GM10248 (cell line): ENCODE measurements around the gene LGR5.
A peak's percentile ranks its signal among the peaks of the same experiment; 100 is the strongest.

Experiments
- CTCF ChIA-PET: fragments of 300-600 bp; sonication (Branson Sonifier 250); formaldehyde crosslinking; extraction: SDS; loops from one replicate; lab custom pipeline; 2021; ENCODE audit warnings: antibody characterized with exemption; lab: Yijun Ruan, JAX
- POLR2A ChIA-PET: fragments of 350-650 bp; sonication (Branson Sonifier 250); formaldehyde crosslinking; extraction: SDS; loops from one replicate; lab custom pipeline; 2020; ENCODE audit warnings: antibody characterized with exemption; lab: Yijun Ruan, JAX
- DNase-seq: peaks from one replicate; pipeline ENCODE4 v3.0.0; 2012; ENCODE audit errors: extremely low spot score
- TF ChIP-seq, protein P1 (sequence below): IDR thresholded peaks from 2 replicates; pipeline ENCODE4 v1.5.1; 2012; ENCODE audit warnings: mild to moderate bottlenecking, low read depth; ENCODE audit errors: extremely low read depth, missing control alignments, control extremely low read depth

The LGR5 gene

DNA sequence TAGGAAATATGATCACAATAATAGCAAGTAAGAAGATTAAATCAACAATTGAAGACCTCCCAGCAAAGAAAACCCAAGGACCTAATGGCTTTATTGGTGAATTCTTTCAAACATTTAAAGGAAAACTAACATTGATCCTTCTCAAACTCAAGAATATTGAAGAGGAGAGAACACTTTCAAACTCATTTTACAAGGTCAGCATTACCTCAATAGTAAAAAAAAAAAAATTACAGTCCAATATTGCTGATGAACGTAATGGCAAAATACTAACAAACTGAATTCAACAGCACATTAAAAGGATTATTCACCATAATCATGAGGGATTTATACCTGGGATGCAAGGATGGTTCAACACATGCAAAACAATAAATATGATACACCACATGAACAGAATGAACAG is 33.7 kb upstream of the LGR5 start:
- no peak for DNase-seq
- TF ChIP-seq, protein P1, sequence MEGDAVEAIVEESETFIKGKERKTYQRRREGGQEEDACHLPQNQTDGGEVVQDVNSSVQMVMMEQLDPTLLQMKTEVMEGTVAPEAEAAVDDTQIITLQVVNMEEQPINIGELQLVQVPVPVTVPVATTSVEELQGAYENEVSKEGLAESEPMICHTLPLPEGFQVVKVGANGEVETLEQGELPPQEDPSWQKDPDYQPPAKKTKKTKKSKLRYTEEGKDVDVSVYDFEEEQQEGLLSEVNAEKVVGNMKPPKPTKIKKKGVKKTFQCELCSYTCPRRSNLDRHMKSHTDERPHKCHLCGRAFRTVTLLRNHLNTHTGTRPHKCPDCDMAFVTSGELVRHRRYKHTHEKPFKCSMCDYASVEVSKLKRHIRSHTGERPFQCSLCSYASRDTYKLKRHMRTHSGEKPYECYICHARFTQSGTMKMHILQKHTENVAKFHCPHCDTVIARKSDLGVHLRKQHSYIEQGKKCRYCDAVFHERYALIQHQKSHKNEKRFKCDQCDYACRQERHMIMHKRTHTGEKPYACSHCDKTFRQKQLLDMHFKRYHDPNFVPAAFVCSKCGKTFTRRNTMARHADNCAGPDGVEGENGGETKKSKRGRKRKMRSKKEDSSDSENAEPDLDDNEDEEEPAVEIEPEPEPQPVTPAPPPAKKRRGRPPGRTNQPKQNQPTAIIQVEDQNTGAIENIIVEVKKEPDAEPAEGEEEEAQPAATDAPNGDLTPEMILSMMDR, result no peak
- ChIA-PET POLR2A (no interaction called here), CTCF (interaction anchor here (1.4 kb wide), 1 partner anchor 13 kb away, joined by 6 read pairs; no protein-coding TSS in a partner anchor)

DNA sequence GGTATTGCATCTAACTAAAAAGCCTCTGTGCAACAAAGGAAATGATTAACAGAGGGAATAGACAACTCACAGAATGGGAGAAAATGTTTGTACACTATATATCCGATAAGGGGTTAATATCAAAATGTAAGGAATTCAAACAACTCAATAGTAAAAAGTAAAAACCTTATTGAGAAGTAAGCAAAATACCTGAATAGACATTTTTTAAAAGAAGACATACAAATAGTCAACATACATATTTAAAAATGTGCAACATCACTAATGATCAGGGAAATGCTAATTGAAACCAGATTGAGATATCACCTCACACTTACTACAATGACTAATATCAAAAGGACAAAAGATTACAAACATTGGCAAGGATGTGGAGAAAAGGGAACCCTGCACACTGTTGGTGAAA is 31.9 kb upstream of the LGR5 start:
- no peak for DNase-seq
- TF ChIP-seq, protein P1, result no peak
- ChIA-PET POLR2A (no interaction called here), CTCF (interaction anchor here (1.9 kb wide), 1 partner anchor 8 kb away, joined by 5 read pairs; no protein-coding TSS in a partner anchor)

DNA sequence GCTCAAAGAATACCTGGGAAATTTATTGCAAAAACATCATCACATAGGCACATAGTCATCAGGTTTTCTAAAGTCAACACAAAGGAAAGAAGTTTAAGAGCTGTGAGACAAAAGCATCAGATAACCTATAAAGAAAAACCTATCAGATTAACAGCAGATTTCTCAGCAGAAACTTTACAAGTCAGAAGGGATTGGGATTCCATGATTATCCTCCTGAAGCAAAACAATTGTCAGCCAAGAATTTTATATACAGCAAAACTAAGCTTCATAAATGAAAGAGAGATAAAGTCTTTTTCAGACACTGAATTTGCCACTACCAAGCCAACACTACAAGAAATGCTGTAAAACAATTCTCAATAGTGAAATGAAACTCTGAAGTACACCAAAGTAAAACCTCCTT is 28.8 kb upstream of the LGR5 start:
- ChIA-PET POLR2A (no interaction called here), CTCF (interaction anchor here (1.1 to 2.0 kb wide), 2 partner anchors 18 to 336 kb away, joined by 5 read pairs; no protein-coding TSS in a partner anchor)
- TF ChIP-seq, protein P1, result no peak
- no peak for DNase-seq

DNA sequence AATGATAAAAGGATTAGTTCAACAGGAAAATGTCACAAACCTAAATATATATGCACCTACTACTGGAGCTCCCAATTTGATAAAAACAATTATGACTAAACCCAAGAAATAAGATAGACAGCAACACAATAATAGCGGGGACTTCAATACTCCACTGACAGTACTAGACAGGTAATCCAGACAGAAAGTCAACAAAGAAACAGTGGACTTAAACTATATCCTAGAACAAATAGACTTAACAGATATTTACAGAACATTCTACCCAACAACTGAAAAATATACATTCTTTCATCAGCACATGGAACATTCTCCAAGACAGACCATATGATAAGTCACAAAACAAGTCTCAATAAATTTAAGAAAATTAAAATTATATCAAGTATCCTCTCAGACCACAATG is 28.0 kb upstream of the LGR5 start:
- CTCF ChIA-PET, result no interaction called here
- DNase-seq, result no peak
- TF ChIP-seq, protein P1, result no peak
- POLR2A ChIA-PET, result no interaction called here

DNA sequence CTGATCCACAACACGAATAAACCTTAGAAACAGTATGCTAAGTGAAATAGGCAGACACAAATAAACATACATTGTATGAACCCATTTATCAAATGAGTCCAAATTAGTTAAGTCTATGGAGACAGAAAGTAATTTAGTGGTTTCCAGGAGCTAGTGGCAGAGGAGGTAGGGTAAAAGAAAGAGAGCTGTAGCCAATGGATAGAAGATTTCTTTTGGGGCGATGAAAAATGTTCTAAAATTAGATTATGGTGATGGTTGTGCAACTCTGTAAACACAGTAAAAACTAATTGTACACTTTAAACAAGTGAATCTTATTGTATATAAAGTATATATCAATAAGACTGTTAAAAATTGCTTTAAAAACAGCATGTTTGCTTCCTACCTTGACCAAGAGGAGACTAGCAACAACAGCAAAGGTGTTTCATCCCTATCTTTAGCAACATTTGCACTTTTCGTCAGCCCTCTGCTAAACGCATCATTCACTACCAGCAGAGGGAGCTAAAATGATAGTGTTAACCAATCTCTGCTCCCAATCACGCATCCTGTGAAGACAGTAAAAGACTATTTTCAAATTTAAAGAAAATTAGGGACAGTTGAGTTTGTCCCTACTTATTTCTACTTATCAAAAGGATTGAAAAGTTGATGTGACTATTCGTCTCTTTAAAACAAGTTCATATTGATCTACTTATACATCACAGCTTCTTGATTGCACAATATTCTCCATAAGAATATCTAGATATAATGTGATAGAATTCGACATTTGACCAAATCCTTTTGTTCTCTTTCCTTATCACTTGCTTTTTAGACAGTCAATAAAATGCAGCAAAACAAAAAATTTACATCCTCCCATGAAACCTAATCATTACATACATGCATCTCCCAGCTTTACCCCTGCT is 24.0 kb upstream of the LGR5 start:
- ChIA-PET POLR2A (no interaction called here), CTCF (interaction anchor here (0.6 to 3.4 kb wide), 24 partner anchors 9 to 682 kb away, joined by 3 to 72 read pairs (median 4); partner anchors contain the start of gene RAB21)
- DNase-seq, result peak; percentile 50
- TF ChIP-seq, protein P1, result peak; percentile 78

DNA sequence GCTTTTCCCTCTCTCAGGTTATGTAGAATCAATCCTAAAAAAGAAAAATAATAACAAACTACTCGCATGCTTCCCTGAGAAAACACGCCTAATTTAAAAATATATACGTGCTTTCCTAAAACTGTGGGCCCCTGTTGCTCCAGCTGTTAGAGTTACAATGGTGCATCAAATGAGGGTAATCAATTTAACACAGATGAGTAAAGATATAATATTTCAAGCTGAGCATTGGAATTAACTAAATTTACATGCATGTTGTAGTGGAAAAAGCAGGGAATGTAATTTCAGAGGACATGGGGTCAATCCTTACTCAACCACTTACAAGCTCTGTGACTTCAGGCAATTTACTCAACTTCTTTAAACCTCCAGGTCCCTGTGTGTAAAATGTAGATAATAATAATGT is 22.4 kb upstream of the LGR5 start:
- CTCF ChIA-PET, result interaction anchor here (1.4 to 3.4 kb wide), 4 partner anchors 17 to 329 kb away, joined by 4 to 72 read pairs (median 10); no protein-coding TSS in a partner anchor
- DNase-seq, result no peak
- POLR2A ChIA-PET, result no interaction called here
- TF ChIP-seq, protein P1, result no peak
